Kidney tubule cell (primary cell): ENCODE measurements around the gene UBE2N.

Experiments used
- DNase-seq: peaks from one replicate; pipeline ENCODE4 v3.0.0-alpha.2; 2018; ENCODE audit warnings: low spot score

The UBE2N gene

DNA sequence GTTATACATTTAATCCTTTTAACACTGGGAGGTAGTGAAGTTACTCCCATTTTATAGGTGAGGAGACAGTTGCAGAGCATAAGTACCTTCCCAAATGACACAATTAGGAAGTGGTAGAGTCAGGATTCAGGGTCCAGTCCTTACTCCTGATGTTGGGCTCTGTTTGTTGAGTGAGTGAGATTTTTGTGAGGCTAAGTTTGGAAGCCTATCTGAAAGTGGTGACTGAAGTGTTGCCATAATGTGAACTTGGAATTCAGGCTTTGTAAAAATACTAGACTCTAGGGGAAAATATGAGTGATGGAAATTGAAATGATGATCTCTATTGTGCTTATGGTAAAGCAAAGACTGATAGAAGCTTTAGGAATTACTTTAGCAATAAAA is 61.8 kb downstream of the UBE2N start:
- no peak for DNase-seq

DNA sequence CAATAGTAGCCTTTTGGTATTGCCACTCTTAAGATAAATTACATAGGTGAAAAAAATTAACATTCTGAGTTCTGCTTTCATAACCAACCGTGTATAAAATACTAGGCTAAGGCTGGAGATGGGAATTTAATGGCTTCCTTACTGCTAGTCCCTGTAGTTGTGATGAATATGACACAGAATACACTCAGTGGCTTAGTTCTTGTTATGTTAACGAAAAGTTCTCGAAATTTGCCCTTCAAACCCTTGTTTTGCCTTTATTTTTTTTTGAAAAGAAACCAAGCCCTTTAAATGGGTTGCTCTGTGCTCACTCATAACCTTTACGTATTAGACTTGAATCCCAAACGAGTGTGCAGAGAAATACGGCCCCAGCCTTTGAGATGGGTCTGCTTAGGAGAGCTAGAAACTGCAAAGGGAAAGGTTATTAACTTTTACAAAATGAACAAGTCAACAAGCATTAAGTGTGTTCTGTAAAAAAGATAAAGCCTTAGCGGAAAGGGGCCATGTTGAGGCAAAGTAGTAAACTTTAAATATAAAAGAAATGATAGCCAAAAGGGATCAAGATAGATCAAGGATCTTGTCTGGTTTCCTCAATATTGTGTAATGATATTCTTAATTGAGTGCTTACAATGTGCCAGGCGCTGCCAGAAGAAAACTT is 62.3 kb downstream of the UBE2N start:
- DNase-seq = peak; percentile 26

DNA sequence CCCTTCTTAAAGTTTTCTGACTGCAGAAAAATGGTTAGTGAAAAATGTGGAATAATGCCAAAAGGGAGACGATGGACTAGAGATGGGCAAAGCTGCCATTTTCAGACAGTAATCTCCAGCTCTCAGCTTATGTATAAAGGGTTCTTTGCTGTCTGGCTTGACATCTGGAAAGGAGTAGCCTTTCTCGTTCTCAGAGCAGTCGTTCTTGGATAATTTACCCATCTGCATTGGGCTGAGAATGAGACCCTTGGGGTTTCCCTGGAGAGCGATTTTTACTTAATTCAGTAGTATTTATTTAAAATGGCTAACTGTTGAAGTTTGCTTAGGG is 62.8 kb downstream of the UBE2N start:
- no peak for DNase-seq

DNA sequence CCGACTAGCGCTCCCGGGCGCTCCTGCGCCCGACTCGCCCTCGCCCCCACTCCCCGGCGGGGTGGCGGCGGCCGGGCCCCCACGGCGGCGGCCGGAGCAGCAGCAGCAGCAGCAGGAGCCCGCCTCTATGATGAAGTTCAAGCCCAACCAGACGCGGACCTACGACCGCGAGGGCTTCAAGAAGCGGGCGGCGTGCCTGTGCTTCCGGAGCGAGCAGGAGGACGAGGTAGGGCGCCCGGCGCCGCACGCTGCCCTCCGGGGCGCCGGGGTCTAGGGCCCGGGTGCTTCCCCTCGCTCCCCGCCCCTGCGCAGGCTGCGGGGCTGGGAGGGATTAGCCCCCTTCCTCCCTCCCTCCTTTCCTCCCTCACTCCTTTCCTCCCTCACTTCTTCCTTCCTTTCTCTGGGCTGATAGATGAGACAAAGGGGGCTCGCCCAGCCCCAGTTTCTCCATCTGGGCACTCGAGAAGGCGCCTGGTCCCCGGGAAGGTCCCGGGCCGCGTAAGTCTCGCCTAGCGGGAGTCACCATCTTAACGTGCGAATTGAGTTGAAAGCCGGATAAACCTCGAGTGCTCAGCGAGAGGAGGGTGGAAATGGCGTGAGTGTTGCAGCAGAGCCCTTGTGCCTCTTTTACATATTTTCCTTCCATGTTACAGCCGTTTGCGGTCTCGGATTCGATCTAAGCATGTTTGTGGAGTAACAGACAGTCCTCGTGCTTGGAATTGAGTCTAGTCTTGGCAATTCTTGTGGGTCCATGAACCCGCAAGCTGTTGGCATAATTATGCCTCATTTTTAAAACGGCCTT is 63.4 kb downstream of the UBE2N start:
- DNase-seq = peak; percentile 73

DNA sequence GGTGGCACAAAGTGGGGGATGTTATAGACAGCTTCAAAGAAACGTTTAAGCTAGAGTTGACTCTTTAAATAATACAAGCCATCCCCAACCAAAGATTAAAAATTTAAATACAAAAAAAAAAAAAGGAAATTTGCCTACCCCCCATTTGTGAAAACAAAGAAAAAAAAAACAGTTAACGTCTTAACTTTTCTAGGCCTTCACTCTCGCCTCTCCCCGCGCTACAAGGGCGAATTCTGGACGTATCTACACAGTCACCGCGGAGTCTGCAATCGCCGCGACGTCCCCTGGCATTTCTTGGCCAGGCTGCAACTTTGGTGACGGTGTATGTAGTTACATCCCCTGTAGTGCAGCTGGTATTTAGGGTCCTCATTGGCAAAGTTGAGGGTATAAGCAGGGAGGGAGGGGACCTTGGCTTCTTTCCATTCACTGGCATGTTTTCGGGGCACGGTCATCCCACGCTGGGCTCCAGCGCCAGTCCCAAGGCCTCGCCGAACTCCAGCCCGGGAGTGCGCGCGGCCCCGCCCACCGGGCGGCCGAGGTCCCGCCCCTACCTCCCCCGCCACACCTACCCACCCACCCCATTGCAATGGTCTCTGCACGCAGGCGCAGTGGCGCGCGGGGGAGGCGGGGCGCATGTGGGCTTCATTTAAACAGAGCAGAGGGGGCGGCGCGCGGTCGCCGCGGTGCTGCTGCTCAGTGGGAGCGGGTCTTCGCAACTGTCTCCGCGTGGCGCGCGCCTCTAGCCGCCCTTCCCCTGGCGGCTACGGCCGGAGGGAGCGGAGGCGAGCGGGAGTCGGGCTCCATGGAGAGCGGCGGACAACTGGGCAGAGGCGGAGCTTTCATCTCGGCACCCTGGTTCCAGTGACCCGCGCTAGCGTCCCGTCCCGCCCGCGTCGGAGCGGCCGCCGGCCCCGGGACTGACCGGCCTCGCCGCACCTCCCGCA is 64.2 kb downstream of the UBE2N start, which contains the start of gene NUDT4:
TSS of gene NUDT4 (plus strand) at position 674 of the 944 bp plus-strand sequence. CDS start 398 bp downstream, outside the sequence.
- DNase-seq = peak; percentile 95

DNA sequence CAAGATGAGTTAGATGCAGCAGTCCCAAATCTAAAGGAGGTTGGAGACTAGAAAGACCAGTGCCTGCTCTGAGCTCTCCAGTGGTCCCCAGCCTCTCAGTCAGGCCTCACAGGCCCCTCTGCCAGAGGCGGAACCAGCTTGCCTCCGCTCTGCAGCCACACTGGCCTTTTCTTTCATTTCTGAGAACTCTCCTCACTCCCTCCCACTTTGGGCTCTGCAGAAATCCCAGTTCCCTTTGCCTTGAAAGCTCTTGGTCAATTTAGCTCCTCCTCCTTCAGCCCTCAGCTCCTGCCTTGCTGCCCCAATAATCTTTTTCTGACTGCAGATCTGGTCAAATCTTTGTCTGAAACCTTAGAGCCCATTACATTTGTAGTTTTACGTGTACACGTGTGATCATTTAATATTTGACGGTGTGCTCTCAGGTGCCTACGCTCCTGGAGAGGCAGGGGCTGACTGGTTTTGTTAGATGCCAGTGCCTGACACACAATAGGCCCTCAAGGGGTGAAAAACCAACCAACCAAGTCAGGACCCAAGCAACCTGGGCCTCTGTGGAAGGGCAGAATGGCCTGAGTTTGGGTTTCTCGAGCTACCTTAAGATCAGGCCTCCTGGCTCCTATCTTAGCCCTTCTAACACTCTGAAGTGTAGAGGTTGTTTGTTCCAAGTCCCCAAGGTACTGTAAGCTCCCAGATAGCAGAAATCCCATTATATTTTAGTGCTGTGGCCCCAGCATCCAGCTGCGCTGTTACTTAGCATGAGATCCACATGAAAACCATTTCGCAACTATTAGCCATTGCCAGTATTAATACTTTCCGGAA is 65.1 kb downstream of the UBE2N start:
- DNase-seq = peak; percentile 47

DNA sequence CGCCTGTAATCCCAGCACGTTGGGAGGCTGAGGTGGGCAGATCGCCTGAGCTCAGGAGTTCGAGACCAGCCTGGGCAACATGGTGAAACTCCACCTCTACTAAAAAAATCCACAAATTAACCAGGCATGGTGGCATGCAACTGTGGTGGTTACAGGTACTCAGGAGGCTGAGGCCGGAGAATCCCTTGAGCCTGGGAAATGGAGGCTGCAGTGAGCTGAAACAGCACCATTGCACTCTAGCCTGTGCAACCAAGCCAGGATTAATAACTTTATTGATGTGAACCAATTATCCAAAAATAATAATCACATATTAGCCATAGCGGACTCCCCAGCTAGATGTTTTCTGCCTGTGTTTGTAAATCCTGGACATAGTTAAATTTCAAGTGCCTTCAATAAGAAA is 65.8 kb downstream of the UBE2N start:
- no peak for DNase-seq

DNA sequence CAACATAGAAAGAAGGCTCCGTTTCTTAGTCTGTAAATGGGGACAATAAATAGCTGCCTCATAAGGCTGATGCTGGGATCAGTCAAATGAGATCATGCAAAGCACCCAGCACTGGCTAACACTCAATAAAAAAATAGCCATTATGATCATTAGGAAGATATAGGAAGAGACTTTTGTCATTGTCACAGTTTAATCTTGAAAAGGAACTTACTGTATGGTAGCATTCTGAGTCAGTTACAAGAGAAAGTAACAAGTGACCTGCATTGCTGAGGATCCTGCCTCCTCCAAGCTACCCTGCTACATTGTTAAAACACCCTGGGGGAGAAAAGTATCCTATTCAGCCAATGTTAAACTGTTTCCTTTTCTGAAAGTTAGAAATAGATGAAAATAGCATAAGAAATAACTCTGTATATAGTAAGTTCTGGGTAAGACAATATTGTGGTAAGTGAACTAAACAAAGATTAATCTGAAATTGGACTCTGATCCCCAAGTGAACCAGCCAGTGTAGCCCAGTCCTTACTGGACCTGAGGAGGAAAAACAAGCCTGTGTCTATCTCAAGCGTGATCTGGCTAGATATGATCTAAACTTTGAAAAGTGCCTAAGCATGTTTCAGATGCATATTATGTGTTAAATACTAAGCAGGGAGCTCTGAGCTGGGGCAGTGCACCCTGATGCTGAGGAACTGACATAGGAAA is 67.6 kb downstream of the UBE2N start:
- DNase-seq = no peak

DNA sequence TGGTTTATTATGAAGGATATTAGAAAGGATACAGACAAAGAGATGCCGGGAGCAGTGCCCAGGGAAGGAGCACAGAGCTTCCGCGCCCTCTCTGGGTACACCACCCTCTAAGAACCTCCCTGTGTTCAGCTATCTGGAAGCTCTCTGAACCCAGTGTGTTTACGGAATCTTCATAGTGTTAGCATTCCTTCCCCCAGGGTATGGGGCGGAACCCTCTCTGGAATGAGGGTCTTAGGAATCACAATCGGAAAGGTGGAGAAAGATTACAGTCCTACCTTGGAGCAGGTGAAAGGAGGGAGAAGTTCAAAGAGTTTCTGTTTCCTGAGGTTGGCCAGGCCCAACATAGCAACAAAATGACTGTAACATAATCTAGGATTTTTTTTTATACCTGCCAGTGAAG is 70.8 kb downstream of the UBE2N start:
- DNase-seq = no peak

DNA sequence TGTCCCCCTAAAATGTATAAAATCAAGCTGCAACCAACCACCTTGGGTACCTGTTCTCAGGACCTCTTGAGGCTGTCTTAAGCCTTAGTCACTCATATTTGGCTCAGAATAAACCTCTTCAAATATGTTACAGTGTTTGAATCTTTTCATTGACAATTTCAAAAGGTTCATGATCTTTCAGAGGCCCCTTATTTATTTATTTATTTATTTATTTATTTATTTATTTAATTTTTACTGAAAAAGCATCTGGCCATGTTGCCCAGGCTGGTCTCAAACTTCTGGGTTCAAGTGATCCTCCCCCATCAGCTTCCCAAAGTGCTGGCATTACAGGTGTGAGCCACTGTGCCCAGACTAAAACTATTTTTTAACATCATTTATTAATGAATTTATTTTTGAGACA is 72.2 kb downstream of the UBE2N start:
- DNase-seq = no peak

DNA sequence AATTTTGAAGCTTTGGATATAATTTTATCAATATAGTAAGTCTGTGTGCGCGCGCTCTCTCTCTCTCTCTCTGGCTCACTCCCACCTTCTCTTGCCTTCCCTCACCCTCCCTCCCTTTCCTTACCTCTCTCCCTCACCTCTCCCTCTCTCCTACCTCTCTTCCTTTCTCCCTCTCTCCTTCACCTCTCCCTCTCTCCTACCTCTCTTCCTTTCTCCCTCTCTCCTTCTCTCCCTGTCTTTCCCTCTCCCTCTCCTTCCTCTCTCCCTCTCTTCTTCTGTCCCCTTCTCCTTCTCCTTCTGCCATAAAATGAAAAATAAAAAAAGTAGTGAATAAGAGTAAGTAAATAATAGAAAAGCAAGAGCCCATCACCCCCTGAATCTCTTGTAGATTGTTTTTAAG is 73.0 kb downstream of the UBE2N start:
- no peak for DNase-seq

DNA sequence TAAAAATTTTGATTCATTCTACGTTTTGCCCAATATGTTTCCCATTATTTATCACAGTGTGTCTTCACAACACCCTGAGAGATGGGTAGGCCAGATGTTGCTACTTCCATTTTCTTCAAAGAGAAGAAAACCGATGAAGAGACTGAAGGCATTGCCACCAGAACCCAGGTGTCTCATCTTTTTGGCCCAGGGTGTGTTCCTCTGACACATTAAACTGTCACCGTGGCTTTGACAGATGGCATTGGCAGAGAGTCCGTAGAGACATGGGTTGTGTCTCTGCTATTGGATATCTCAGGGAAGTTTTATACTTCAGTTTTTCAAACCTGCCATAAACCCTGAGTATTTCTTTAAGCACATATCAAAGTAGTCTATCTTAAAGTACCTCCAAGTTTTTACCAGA is 75.3 kb downstream of the UBE2N start:
- no peak for DNase-seq

DNA sequence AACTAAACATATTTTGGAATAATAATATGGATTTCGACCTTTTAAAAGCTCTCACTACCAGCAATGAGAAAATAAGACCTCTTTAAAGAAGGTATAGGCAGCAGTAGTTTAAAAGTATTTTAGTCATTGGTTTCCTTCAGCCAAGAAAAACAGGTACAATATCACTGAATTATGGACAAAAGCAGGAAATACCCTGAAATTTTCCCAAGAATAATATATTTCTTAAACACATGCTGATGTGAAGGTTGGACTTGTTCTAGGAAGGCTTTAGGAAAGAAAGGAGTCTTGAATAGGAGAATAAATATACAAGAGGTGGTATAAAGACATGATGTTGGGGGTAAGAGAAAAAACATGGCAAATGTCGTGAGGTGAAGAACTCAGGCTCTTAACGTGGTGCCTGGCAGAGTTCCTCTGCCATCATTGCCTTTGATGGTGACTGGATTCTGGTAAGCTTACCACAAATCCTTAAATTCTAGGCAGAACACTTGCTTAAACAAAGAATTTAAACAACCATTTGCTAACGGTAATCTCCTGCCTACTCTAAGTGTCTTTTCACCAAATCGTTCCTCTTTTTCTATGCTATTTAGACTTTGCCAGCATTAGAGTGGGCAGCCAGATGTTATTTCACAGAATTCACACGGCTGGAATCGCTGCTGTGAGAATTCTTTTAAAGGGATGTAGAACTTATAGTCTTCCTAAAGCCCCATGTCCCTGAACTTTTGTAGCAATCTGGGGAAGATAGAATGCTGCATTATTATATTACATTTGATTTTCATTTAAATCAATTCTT is 75.9 kb downstream of the UBE2N start:
- no peak for DNase-seq

DNA sequence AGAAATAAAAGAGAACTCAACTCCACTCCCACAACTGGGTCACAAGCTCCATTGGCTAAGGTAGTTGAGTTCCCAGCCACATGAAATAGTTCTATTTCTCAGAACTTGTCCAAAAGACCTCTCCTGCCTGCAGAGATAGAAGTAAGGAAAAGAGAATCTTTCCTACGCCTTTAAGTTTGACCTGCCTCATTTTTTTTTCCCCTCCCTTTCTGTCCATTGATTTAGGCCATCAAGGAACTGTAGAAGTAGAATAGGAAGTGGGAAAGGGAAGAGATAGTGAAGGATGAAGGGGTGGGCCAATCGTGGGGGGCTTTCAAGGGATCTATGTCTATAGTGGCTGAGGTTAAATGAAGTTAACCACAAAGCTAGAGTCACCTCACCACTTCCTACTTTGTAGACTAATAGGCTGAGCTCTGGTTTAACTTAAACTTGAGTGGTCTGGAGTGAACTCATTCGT is 77.9 kb downstream of the UBE2N start:
- DNase-seq = no peak

DNA sequence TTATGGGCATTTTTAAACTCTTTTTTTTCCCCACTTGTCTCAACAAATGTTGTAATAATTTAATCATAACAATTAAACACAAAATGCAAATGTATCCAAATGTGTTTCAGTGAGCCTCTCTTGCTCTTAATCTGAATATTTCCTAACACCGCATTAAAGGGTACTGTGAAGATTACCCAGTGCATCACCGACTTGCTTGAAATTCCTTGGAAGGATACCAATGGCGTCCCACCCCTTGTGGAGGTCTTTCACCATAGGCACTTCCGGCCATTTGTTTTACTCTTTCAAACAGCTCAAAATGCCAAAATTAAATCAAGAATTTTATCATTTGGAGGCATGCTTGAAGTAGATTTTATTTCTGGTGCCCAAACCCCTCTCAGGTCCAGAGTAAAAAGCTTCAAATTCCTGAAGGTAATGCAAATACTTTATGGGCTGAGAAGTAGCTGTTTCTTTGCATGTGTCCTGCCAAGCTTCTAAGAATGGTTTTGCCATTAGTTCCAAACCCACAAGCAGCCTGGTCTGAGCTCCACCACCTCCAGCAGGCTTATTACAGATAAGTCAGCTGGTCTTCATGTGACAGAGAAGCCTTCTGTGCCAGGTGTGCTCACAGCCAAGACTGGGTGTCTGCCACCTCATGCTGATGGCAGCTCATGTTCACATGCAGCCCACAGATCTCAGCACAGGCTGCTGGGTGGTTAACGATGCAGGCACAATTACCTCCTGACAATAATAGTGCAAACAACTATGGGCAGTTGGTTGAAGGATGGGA is 80.4 kb downstream of the UBE2N start:
- DNase-seq = peak; percentile 88

DNA sequence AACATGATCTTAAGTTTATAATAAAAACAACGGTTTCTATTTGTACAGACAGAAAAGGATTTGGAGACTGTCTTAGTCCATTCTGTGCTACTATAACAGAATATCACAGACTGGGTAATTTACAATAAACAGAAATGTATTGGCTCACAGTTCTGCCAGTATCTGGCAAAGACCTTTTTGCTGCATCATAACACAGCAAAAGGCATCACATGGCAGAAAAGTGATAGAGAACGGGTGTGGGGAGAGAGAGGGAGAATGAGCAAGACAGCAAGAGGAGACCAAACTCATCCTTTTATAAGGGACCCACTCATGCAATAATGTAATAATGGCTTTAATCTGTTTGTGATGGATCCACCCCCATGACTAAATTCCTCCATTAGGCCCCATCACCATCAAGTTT is 81.1 kb downstream of the UBE2N start:
- no peak for DNase-seq

DNA sequence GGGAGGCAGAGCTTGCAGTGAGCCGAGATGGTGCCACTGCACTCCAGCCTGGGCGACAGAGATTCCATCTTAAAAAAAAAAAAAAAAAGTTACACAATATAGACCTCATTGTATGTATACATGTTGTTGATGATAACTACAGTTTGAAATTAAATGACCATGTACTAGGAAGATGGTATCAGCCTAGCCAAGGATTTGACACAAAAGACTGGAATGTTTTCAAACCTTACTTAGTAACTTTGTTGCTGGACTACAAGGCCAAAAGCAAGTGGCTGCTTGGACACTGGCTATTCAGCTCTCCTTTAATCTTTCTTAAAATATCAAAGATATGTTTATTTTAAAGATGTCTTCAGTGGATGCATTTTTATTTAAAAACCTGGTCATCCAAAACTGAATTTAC is 82.9 kb downstream of the UBE2N start:
- DNase-seq = no peak

DNA sequence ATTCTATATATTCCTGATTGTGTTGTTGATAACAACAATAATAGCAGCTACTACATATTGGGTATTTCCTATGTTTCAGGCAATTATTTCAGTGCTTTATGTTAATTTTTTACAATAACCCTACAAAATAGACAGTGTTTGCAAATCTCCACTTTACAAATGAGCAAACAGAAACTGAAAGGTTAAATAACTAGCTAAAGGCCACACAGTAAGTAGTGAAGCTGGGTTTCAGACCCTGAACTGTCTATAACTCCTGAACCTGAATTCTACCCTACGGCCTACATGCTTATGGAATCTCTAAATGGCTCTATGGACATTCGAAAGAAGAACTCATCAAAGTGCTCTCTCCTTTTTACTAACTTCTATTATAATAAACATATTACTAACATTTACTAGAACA is 83.7 kb downstream of the UBE2N start:
- DNase-seq = no peak

DNA sequence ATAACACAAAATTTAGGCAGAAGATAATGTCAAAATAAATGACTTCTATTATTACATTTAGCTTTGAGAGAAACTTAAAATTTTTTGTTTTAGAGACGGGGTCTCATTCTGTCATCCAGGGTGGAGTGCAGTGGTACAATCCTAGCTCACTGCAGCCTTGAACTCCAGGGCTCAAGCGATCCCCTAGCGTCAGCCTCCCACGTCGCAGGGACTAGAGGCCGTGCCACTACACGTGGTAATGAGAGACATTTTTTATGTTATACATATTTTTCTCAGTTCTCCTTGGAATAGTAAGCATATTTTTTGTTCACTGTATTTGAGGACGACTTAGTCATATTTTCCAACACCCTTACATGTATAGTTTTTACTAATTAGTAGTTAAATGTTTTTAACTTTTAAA is 85.5 kb downstream of the UBE2N start:
- DNase-seq = no peak
